ENCODE measurements around the gene ZNF570. TPM values are rescaled to one million over a fixed set of nuclear protein-coding genes. Genes with fewer than 3 reads are reported as not detected.

ZNF570 gene
- total and polyA plus RNA-seq, 2 of the 13 experiments (the other 11 are each of a cell fraction or from before 2014, with no cell fraction given), result 1.0 to 4.4 TPM

- Histone ChIP-seq H3K4me1 (ENCODE audit: insufficient read depth, low read length) (peaks cover 30% of the 10 kb centered on the region), H3K79me2 (ENCODE audit: insufficient read depth, low read length) (no peaks in the 10 kb centered on the region), H3K9ac (ENCODE audit: insufficient read depth, low read depth, low read length) (peak overlapping the region; percentile 83), H2AFZ (ENCODE audit: low read length) (peak overlapping the region; percentile 70), H3K36me3 (replicated peaks in 1 of 2; ENCODE audit: control insufficient read depth in 1 of 2, insufficient read depth in 2 of 2, low read length in 2 of 2) (peaks cover 0 to 21% of the 10 kb centered on the region in 2 experiments; a peak in 1 of 5 replicates), H3K9me3 (ENCODE audit: low read length) (peaks cover 12% of the 10 kb centered on the region), H3K4me3 (replicated peaks in 1 of 3; ENCODE audit: insufficient read depth in 1 of 3, low read depth in 2 of 3, low read length in 3 of 3) (peak overlapping the region; percentile 76 to 97 (median 89)), H3K27ac (ENCODE audit: extremely low read length, insufficient read depth, low read length) (peak overlapping the region; percentile 89), H4K20me1 (ENCODE audit: insufficient read depth, low read length) (no peaks in the 10 kb centered on the region), H3K4me2 (ENCODE audit: low read depth, low read length) (peak overlapping the region; percentile 78), H3K27me3 (ENCODE audit: control insufficient read depth in 1 of 2, insufficient read depth in 2 of 2, low read length in 2 of 2) (no peaks in the 10 kb centered on the region; a peak in 1 of 5 replicates)
- DNase-seq (ENCODE audit: low spot score) (no peak), ATAC-seq (no peak), FAIRE-seq (no peak)
- intact Hi-C loops (cut with micrococcal nuclease; ENCODE audit: unreplicated experiment) (loop anchor here (2.0 to 10.0 kb wide), 5 partner anchors 94 to 549 kb away; partner anchors contain the start of genes ZFP30, ZNF527, ZNF540 and ZNF568), in situ Hi-C loops (cut with HindIII; ENCODE audit: extremely low pct_ligation_motif_present, low pct_unique_long_range_greater_than_20kb) (no loop called here)
- TSS peak; percentile 53 for BruUV-seq (replicated peaks)
- POLR2A ChIA-PET, result interaction anchor here (1.2 to 1.6 kb wide), 3 partner anchors 96 to 313 kb away, joined by 5 to 12 read pairs (median 6); partner anchors contain the start of genes ZNF527, ZNF540, ZNF571 and ZNF573
- WGBS (ENCODE audit: low lambda C conversion rate), result 64% methylated on average over 25 of the region's 25 CpGs
- TF ChIP-seq ZBTB38 (CRISPR knock-in tag; IDR thresholded peaks at IDR 0.05) (peak; percentile 35; the same call in 1 of the 2 replicates), PHF20 (CRISPR knock-in tag; IDR thresholded peaks at IDR 0.05) (no peak), TAF15 (IDR thresholded peaks at IDR 0.05; ENCODE audit: low read depth, low read length, poor library complexity, severe bottlenecking) (no peak)
- CTCF ChIA-PET (ENCODE audit: low intra/inter-chr PET ratio, low total read pairs), result no interaction called here
These were observed 2.8 kb upstream of the ZNF570 start for GRCh38 chr19:37466277-37466797.

- ChIA-PET CTCF (ENCODE audit: low intra/inter-chr PET ratio, low total read pairs) (no interaction called here), POLR2A (interaction anchor here (0.7 to 1.6 kb wide), 9 partner anchors 40 to 801 kb away, joined by 3 to 12 read pairs (median 4); partner anchors contain the start of genes ZNF383, ZNF420, ZNF461 and ZNF527)
- H3K79me2 ChIP-seq (ENCODE audit: insufficient read depth, low read length), result no peaks in the 10 kb centered on the region
- H3K27ac ChIP-seq (ENCODE audit: extremely low read length, insufficient read depth, low read length), result peak within 1 kb of the TSS; percentile 89
- peak within 1 kb of the TSS; percentile 78 for H3K4me2 ChIP-seq (ENCODE audit: low read depth, low read length)
- FAIRE-seq (peak; percentile 84), DNase-seq (ENCODE audit: low spot score) (peak; percentile 89), ATAC-seq (peak; percentile 85)
- H3K27me3 ChIP-seq (ENCODE audit: control insufficient read depth in 1 of 2, insufficient read depth in 2 of 2, low read length in 2 of 2), result no peaks in the 10 kb centered on the region; a peak in 1 of 5 replicates
- H2AFZ ChIP-seq (ENCODE audit: low read length), result peak within 1 kb of the TSS; percentile 89
- H4K20me1 ChIP-seq (ENCODE audit: insufficient read depth, low read length), result no peaks in the 10 kb centered on the region
- WGBS (ENCODE audit: low lambda C conversion rate), result 0% methylated on average over 21 of the region's 62 CpGs
- BruUV-seq (replicated peaks), result no TSS peak
- intact Hi-C loops (cut with micrococcal nuclease; ENCODE audit: unreplicated experiment) (loop anchor here (2.0 to 10.0 kb wide), 5 partner anchors 95 to 550 kb away; partner anchors contain the start of genes ZFP30, ZNF527, ZNF540 and ZNF568), in situ Hi-C loops (cut with HindIII; ENCODE audit: extremely low pct_ligation_motif_present, low pct_unique_long_range_greater_than_20kb) (no loop called here)
- H3K4me3 ChIP-seq (replicated peaks in 1 of 3; ENCODE audit: insufficient read depth in 1 of 3, low read depth in 2 of 3, low read length in 3 of 3), result peak within 1 kb of the TSS; percentile 76 to 97 (median 89)
- H3K9me3 ChIP-seq (ENCODE audit: low read length), result peaks cover 7% of the 10 kb centered on the region
- H3K36me3 ChIP-seq (replicated peaks in 1 of 2; ENCODE audit: control insufficient read depth in 1 of 2, insufficient read depth in 2 of 2, low read length in 2 of 2), result peaks cover 0 to 17% of the 10 kb centered on the region in 2 experiments; a peak in 1 of 5 replicates
- H3K4me1 ChIP-seq (ENCODE audit: insufficient read depth, low read length), result peaks cover 30% of the 10 kb centered on the region
- peak within 1 kb of the TSS; percentile 83 for H3K9ac ChIP-seq (ENCODE audit: insufficient read depth, low read depth, low read length)
- TF ChIP-seq ZNF333 (CRISPR knock-in tag; IDR thresholded peaks at IDR 0.05; ENCODE audit: borderline replicate concordance) (peak; percentile 65; the same call in 1 of the 2 replicates), ZNF574 (CRISPR knock-in tag; IDR thresholded peaks at IDR 0.05) (peak; percentile 95), UBTF (CRISPR knock-in tag; IDR thresholded peaks at IDR 0.05) (peak; percentile 89), TIGD3 (CRISPR knock-in tag; IDR thresholded peaks at IDR 0.05; ENCODE audit: borderline replicate concordance) (peak; percentile 87; the same call in 1 of the 2 replicates)
These were observed 2.2 kb upstream of the ZNF570 start, which contains the start of gene ZNF569 for GRCh38 chr19:37466798-37467607. Gene ZNF569, minus strand, starts transcription at chr19:37467444. Its CDS starts 22,523 bp downstream, at chr19:37444921.
